Spleen (tissue), 7 donors: ENCODE data around the gene JAM3.

ENCODE experiments used
- POLR2AphosphoS5 ChIP-seq, 3 donors: sonication (generic); formaldehyde crosslinking; IDR thresholded peaks; one replicate each; pipeline ENCODE4 v1.5.1; 2017; ENCODE audit warnings: antibody characterized with exemption in 3 of 3
- TF ChIP-seq, protein P1 (sequence below), 11 experiments: fragments of 200-600 bp in 7 of 11; fragments of 450-650 bp in 4 of 11; sonication (generic) in 4 of 11; IDR thresholded peaks in 8 of 11; conservative IDR thresholded peaks in 3 of 11; 1 replicate in 7 of 11; 2 replicates in 4 of 11; pipeline versions ENCODE4 v1.4.0 to v1.8.0; 2016 to 2021; ENCODE audit warnings: antibody characterized with exemption in 11 of 11, inconsistent platforms in 4 of 11, mild to moderate bottlenecking in 1 of 11
- donor health status: DM: no; HTN: no; CAD: no; lungs with moderate emphysema.
- donor health status: DM: no; HTN: no; CAD: no.
- donor health status: DM: no; HTN: no; CAD: no.

DNA sequence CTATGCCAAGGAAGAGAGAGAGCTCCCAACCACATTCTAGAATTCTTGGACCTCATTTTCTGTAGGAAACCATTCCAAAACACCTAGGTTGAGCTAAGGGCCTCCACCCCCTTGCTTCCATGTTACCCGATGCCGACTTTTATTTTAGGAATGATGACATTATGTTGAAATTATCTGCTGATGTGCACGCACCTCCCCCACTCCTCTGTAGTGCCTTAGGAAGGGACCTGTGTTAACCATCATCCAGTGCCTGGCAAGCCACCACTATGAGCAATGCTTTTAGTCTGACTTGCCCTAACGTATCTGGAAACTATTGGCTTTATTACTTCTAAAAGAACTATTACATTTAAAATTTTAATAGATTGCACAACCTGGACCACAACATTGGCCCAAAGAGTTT is 112.8 kb downstream of the JAM3 start:
- TF ChIP-seq POLR2AphosphoS5 (IDR thresholded peaks at IDR 0.05): no peak
- TF ChIP-seq, protein P1, sequence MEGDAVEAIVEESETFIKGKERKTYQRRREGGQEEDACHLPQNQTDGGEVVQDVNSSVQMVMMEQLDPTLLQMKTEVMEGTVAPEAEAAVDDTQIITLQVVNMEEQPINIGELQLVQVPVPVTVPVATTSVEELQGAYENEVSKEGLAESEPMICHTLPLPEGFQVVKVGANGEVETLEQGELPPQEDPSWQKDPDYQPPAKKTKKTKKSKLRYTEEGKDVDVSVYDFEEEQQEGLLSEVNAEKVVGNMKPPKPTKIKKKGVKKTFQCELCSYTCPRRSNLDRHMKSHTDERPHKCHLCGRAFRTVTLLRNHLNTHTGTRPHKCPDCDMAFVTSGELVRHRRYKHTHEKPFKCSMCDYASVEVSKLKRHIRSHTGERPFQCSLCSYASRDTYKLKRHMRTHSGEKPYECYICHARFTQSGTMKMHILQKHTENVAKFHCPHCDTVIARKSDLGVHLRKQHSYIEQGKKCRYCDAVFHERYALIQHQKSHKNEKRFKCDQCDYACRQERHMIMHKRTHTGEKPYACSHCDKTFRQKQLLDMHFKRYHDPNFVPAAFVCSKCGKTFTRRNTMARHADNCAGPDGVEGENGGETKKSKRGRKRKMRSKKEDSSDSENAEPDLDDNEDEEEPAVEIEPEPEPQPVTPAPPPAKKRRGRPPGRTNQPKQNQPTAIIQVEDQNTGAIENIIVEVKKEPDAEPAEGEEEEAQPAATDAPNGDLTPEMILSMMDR (IDR thresholded peaks at IDR 0.05 in 8 of 11, conservative IDR thresholded peaks at IDR 0.05 in 3 of 11): no peak
